HG02885 (cell line): Measurements from ENCODE around the gene MTMR6.
"Not testable (repeated sequence)": the region's sequence is repeated elsewhere in the genome, so short reads cannot be mapped to it uniquely, and the experiment has no call there.

Experiments
- ATAC-seq: cut with Tn5 transposase; IDR thresholded peaks from one replicate; pipeline ENCODE4 v1.9.1; 2021; ENCODE audit warnings: mild to moderate bottlenecking; ENCODE audit not compliant: unreplicated experiment, poor library complexity

Gene MTMR6

GRCh38 chr13:25286969-25287961, at the start of gene MTMR6:
Gene MTMR6, minus strand, starts transcription at chr13:25287488. Its CDS starts 241 bp downstream, at chr13:25287247.
- ATAC-seq: peak; percentile 98

- no peak for ATAC-seq
These were observed 48.6 kb upstream of the MTMR6 start for GRCh38 chr13:25335856-25336255.

DNA sequence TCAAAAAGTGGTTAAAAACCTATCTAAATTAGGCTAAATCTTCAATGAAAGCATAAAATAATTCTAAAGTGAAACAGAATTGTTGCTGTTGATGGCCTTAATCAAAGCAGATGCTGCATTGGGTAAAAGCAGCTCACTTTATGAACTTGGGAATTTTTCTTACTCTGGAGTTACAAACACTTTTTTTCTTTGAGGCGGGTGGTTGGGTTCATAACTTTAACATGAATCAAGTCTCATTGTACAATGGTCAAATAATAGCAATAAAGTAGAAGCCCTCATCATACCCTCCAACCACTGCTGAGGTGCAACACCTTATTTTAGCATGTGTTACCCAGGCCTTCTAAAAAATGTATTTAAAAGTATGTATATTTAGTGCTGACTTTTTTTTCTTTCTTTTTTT, 43.3 kb upstream of the MTMR6 start:
- no peak for ATAC-seq

DNA sequence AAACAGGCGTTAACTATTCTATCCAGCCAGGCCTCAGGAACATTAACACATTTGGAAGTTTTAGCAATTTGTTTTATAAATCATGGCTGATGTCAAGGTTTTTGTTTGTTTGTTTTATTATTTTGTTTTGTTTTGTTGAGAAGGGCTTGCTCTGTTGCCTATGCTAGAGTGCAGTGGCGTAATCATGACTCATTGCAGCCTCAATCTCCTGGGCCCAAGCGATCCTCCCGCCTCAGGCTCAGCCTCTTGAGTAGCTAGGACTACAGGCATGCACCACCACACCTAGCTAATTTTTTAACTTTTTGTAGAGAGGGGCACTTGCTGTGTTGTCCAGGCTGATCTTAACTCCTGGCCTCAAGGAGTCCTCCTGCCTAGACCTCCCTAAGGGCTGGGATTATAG, 42.4 kb upstream of the MTMR6 start:
- no peak for ATAC-seq

- ATAC-seq: no peak
These were observed 36.8 kb upstream of the MTMR6 start for GRCh38 chr13:25324100-25324499.

GRCh38 chr13:25319771-25320170, 32.5 kb upstream of the MTMR6 start:
- ATAC-seq: no peak

DNA sequence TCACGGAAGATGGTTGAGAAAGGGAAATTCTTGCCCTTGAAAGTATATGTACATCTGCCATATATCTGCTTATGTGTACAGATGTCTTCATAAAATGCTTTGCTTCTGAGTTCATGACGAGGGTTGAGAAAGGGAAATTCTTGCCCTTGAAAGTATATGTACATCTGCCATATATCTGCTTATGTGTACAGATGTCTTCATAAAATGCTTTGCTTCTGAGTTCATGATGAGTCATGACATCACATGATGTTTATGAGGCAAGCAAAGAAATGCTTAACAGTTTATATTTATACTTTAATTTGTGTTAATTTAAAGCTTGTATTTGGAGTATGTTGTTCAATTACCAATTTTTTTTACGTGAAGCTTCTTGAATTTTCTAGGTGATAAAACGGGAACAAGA, 31.7 kb upstream of the MTMR6 start:
- not testable (repeated sequence) for ATAC-seq

DNA sequence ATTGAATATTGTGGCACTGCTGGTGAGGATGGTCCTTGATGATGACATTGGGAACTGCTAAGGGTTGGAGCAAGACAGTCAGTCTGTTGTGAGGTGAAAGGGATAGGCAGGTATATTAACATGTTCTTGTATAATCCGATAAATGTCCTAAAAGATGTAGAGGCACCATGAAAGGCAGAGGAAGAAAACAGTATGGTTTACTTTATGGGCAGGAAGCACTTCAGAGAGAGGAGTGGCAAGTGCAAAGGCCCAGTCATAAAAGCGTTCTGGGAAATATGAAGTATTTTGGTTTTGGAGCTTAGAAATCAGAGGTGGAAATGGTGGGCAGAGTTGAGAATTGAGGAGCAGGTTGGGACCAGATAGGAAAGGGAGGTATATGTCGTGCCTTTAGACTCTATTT, 23.6 kb upstream of the MTMR6 start:
- ATAC-seq: no peak

GRCh38 chr13:25306671-25307464, 19.6 kb upstream of the MTMR6 start:
- ATAC-seq: no peak

GRCh38 chr13:25302121-25302520, 14.8 kb upstream of the MTMR6 start:
- no peak for ATAC-seq

DNA sequence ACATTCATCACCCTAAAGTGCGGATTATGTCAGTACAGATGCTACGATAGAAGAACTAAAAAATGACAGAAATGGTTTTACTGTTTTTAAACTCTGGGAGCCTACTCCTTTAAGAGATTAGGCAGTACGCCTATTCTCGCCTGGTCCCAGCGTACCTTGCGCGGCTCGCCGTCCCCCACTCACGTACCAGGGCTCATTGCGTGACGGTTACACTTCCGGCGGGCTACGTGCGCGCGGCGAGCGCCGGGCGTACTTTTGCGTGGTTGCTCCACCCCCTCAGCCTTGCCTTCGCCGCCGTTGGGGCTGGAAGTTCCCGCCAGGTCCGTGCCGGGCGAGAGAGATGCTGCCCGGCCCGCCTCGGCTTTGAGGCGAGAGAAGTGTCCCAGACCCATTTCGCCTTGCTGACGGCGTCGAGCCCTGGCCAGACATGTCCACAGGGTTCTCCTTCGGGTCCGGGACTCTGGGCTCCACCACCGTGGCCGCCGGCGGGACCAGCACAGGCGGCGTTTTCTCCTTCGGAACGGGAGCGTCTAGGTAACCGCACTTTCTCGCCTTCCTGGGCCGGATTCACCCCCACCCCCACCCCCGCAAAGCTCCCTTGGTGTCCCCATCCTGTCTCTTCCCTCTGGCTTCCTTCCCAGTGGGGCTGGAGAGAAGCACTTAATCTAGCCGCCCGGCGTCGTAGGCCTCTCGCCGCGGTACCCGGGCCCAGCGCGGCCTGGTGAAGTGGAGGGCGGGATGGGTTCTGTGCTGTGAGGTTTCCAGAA, 14.2 kb upstream of the MTMR6 start, which contains the start of gene NUP58:
Gene NUP58, plus strand, starts transcription at position 279 of the 767 bp plus-strand sequence. Its CDS starts 149 bp downstream, at position 428.
- peak; percentile 99 for ATAC-seq

GRCh38 chr13:25300861-25301346, 13.6 kb upstream of the MTMR6 start:
- peak; percentile 2 for ATAC-seq

GRCh38 chr13:25295701-25296100, 8.4 kb upstream of the MTMR6 start:
- ATAC-seq: no peak

DNA sequence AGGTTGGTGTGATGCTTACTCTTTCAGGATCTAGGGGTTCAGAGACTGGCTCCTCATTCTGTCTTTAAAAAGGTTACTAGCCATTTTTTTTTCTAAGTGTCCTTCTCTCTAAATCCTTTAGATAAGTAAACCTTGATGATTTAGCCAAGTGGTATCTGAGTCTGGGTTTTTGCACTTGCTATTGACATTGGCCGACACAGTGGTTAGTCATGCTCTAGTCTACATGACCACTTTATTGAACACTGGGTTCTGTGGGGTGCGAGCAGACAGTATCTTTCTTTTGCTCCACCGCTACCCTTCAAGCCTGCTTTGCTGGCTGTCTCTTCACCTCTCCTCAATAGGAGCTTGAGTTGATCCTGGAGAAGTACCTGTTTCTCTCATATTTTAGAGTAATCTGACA, 7.9 kb upstream of the MTMR6 start:
- ATAC-seq: no peak

- no peak for ATAC-seq
These were observed 5.0 kb upstream of the MTMR6 start for GRCh38 chr13:25292301-25292700.

DNA sequence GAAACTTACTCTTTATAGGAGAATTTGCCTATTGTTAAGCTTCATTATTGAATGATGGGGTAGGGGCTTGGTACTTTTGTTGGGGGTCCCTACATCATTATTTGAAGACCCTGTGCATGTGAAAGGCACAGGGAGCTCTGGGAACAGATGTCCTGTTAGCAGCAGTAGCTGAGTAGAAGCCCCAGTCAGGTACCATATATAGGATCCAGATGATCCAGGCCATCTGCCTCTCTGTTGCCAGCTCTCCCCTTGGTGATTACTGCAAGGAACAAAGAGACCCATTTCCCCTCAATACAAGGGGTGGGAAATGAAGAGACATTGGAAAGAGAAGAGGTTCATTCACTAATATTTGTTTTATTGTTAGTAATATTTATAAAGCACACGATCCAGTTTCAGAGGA, 4.4 kb upstream of the MTMR6 start:
- ATAC-seq: no peak

DNA sequence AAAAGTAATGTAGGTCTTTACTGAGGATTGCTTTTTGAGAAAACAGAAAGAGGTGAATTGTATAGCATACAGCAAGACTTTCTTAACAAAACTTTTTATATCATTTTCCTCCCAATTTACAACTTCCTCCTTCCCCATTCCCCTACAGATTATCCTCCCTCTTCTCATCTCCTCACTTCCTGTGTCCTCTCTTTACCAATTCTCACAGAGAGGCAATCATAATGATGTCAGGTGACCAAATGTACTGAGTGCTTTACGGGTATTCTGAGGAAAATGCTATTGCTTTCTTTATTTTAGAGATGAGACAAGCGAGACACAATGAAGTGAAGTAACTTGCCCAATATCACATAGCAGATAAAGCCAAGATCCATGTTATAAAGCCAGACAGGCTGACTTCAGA, 1.7 kb upstream of the MTMR6 start:
- ATAC-seq: no peak

DNA sequence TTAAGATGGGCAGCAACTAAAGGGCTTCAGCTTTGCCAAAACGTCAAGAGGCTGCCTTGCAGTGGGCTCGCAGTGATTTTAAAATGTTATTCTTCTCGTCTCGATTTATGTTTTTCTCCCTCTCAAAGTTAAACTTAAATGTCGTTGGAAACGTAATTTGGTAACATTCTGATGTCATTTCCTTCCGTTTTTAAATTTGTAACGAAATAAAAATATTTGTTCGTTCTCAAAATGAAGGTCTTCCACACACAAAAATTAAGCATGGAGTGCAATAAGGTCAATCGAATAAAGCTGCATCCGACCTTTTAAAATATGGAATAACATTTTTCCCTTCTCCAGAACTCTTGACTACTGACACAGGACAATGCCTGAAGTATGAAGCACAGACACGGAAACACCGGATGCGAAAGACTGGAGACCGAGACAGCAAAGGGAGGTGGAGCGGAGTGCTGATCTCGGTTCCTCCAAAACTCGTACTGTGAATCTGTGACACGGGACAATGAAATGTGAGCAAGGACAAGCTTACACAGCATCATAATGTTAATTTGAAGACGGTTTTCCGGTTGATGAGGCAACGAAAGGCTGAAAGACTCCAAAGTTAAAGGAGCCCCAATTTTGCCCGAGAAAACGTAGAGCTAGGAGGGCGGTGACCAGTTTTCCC, 850 bp downstream of the MTMR6 start:
- peak; percentile 30 for ATAC-seq

- peak; percentile 29 for ATAC-seq
These were observed 5.4 kb downstream of the MTMR6 start for GRCh38 chr13:25281935-25282332.
